NCI-H345 (cell line): Measurements from ENCODE around the gene ARID3A.
"Not testable (repeated sequence)": the region's sequence is repeated elsewhere in the genome, so short reads cannot be mapped to it uniquely, and the experiment has no call there.

Experiments used
- DNase-seq: peaks from one replicate; lab custom pipeline; 2025; lab: John Stamatoyannopoulos, UW

Gene ARID3A, protein sequence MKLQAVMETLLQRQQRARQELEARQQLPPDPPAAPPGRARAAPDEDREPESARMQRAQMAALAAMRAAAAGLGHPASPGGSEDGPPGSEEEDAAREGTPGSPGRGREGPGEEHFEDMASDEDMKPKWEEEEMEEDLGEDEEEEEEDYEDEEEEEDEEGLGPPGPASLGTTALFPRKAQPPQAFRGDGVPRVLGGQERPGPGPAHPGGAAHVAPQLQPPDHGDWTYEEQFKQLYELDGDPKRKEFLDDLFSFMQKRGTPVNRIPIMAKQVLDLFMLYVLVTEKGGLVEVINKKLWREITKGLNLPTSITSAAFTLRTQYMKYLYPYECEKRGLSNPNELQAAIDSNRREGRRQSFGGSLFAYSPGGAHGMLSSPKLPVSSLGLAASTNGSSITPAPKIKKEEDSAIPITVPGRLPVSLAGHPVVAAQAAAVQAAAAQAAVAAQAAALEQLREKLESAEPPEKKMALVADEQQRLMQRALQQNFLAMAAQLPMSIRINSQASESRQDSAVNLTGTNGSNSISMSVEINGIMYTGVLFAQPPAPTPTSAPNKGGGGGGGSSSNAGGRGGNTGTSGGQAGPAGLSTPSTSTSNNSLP

GRCh38 chr19:925526-926322 lies at the start of gene ARID3A:
Gene ARID3A (plus strand): TSS chr19:926035. CDS start chr19:929529, 3,494 bp downstream.
- DNase-seq, result peak; percentile 85

DNA sequence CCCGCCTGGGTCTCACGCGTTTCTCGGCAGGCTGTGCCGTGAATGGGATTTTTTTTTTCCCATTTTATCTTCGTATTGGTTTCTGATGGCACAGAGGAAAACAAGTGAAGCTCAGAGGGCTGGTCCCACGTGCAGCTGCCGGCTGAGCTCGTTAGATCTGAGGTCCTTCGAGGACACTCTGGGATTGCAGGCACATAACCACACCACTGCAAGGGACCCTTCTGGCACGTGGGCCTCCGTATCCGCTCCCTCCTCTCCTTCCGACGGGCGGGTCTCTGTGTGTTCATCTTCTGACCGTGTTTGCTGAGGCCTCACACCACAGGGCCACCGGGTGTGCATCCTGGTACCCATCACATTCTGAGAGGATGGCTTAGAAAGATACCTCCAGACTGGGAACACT lies 49.7 kb upstream of the ARID3A start:
- DNase-seq, result no peak

DNA sequence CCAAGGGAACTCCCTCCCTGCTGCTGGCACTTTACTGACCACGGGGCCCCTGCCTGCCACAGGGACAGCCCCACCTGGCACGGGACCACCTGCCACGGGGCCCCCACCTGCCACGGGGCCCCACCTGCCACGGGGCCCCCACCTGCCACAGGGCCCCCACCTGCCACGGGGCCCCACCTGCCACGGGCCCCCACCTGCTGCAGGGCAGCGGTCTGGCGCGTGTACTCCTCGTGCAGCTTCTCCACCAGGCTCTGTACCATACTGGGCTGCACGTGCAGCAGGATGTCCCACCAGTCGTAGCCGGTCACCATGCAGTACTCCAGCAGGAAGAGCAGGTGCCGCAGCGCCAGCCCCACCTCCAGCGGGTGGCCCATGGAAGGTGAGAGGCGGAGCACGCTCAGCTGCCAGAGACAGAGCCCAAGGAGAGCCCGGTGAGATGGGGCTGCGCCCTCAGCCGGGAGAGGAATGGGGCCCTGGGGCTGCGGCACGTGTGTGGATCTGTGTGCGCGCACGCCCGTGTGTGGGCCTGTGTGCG lies 49.0 kb upstream of the ARID3A start:
- DNase-seq, result no peak

DNA sequence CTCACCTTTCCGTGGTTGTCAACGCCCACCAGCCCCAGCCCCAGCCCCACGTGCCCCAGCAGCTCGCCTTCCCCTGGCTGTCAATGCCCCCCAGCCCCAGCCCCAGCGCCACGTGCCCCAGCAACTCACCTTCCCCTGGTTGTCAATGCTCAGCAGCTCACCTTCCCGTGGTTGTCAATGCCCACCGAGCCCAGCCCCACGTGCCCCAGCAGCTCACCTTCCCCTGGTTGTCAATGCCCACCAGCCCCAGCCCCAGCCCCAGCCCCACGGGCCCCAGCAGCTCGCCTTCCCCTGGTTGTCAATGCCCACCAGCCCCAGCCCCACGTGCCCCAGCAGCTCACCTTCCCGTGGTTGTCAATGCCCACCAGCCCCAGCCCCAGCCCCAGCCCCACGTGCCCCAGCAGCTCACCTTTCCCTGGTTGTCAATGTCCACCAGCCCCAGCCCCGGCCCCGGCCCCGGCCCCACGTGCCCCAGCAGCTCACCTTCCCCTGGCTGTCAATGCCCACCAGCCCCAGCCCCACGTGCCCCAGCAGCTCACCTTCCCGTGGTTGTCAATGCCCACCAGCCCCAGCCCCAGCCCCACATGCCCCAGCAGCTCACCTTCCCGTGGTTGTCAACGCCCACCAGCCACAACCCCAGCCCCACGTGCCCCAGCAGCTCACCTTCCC lies 47.7 kb upstream of the ARID3A start:
- DNase-seq, result not testable (repeated sequence)

GRCh38 chr19:878751-879561 lies 46.9 kb upstream of the ARID3A start:
- not testable (repeated sequence) for DNase-seq

DNA sequence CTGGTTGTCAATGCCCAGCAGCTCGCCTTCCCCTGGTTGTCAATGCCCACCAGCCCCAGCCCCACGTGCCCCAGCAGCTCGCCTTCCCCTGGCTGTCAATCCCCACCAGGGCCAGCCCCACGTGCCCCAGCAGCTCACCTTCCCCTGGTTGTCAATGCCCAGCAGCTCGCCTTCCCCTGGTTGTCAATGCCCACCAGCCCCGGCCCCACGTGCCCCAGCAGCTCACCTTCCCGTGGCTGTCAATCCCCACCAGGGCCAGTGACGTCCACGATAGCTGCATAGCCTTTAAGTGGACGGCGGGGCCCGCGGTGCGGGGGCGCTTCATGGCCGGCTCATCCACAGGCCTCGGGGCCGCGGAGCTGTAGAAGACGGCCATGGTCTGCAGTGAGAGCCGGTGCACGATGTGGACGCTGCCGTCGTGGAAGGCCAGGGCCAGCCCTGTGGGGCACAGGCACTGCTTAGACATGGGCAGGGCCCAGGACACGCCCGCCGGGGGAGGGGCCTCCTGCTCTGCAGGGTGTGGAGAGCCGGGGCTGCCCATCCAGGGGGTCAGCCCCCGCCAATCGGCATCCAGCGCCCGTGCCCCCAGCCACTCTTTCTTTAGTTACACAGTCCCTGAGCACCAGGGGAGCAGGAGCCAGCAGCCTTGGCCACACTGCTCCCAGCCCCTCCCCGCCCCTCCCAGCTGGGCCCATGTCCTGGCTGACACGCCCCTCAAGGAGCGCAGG lies 46.0 kb upstream of the ARID3A start:
- no peak for DNase-seq

GRCh38 chr19:881385-882071 lies 44.3 kb upstream of the ARID3A start:
- DNase-seq, result no peak

GRCh38 chr19:882871-883497 lies 42.9 kb upstream of the ARID3A start:
- no peak for DNase-seq

DNA sequence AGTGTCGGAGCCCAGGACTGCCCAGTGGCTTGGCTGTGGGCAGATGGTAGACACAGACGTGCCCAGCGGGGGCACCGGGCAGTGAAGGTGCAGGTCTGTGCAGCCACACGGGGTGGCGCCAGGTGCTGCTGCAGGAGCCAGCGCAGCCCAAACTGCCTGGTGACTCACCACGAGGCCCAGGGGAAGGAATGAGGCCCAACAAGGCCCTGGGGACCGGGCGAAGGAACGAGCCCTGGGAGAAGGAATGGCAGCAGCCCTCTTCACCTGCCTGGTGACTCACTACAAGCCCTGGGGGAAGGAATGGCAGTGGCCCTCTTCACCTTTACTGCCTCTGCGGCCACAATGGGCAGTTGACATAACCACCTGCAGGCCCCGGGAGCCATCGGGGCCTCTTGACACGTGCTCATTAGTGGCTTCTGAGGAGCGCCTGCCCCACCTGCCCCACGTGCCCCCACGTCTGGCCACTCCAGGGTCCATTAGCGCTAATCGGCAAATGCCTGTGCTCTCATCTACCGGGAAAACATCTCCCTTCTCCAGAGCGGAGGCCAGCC lies 42.1 kb upstream of the ARID3A start:
- no peak for DNase-seq

DNA sequence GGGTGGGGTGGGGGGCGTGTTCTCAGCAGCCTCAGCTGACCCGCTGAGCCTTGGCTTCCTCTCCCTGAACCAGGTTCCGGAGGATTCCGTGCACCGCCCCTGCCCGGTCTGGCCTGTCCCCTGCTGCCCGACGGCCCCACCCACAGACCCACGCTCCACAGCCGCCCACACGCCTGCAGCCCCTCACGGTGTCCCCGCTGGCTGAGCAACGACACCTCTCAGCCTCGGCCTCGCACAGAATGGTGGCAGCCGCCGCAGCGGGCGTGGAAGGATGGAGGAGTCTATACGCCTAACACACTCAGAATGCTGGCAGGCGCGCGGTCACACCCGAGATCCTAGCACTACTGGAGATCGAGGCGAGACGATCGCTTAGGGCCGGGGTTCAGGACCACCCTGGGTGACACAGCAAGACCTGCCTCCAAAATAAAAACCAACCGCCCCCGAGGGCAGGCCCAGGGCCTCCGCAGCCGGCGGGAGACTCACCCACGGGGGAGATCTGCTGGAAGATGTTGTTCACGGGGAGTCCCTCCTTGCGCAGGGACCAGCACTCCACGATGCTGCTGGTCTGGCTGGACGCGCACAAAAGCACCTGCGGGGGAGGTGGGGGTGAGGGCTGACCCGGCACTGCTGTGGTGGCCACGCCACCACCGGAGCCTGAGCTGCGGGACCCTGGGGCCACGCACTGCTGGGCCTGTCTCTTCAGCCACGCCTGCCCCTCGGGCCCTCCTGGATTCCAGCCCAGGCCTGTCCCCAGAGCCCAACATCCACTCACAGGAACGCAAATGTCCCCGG lies 41.2 kb upstream of the ARID3A start:
- DNase-seq, result no peak

DNA sequence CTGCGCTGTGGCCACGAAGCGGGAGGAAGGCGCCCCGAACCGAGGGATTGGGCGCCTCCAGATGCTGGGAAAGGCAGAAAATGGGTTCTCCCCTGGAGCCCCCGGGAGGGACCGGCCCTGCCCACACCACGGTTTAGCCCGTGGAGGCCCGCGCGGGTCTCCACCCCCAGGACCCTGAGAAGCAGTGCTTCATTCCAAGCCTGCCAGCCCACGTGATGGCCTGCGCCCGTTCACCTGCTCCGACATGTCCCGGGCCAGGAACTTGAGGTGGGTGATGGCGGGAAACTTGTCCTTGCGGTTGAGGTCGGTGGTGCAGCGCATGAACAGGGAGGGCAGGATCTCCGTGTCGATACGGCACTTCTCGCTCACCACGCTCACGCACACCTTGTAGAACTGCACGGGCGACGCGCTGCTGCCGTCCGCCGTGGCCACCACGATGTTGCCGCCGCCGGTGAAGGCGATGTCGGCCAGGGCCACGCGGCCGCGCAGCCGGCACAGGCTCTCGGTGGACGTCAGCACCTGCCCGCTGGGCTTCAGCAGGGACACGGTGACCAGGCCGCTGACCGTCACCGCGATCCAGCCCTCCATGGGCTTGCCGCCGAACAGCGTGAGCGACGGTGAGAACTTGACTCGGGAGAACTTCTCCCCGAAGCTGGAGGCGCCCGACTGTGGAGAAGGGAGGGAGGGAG lies 40.2 kb upstream of the ARID3A start:
- DNase-seq, result no peak

- no peak for DNase-seq
Measured at GRCh38 chr19:887072-887471, 38.8 kb upstream of the ARID3A start.

DNA sequence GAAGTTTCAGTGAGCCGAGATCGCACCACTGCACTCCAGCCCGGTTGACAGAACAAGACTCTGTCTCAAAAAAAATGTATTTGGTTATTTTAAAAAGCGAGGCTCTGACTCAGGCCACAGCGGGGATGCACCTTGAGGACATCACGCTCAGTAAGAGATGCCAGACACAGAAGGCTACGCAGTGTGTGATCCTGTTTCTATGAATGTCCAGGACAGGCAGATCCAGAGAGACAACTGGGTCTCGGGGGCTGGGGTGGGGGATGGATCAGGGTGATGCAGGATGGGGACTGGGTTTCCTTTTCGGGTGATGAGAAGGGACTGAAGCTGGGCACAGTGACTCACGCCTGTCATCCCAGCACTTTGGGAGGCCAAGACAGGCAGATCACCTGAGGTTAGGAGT lies 38.2 kb upstream of the ARID3A start:
- no peak for DNase-seq

- DNase-seq, result no peak
Measured at GRCh38 chr19:888581-889385, 37.1 kb upstream of the ARID3A start.

DNA sequence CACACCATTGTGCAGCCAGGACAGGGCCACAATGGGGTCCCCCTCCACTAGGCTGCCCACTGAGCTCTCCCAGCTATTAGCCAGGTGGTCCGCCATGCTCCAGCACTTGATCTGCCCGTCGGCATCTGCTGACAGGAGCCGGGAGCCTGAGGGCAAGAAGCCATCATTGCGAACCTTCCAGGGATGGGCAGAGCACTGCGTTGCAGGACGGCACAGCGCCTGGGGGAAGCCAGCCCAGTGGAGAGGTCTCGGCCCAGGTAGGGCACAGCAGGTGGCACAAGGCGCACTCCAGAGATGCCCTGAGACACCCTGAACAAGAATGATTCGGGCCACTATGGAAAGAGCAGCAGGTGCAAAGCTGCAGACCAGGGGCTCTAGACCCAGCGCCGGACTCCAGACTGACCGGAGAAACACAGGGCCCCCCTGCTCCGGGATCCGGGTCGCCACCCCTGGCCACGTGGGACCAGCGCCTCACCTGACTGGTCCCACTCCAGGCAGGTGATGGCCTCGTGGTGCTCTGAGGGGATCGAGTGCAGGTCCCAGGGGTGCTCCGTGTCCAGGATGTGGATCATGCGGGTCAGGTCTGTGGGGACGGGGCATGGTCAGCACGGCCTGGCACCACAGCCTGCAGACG lies 36.1 kb upstream of the ARID3A start:
- no peak for DNase-seq

DNA sequence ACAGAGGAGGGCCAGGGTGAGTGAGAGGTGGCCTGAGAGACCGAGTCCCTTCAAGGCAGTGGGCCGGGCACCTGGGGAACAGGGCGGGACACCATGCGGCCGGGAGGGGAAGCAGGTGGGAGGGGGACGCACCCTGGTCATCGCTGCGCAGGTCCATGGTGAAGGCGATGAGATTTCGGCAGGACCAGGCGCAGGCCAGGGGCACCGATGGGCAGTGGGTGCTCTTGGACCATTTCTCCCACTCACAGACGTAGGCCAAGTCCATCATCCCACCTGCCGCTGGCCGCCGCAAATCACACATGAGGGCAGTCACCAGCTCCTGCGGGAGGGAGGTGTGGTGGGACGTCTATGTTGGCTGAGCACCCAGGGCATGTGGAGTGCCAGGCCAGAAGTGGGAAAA lies 35.0 kb upstream of the ARID3A start:
- DNase-seq, result no peak
